NCI-H1436 treated with DMSO at 0.1 percent for 48 hours (cell line): Measurements from ENCODE around the gene MPV17L2.

Experiments
- DNase-seq: peaks from one replicate; lab custom pipeline; 2025; lab: John Stamatoyannopoulos, UW

The MPV17L2 gene

GRCh38 chr19:18218600-18218999 is 25.6 kb downstream of the MPV17L2 start:
- no peak for DNase-seq

GRCh38 chr19:18219911-18220631 is 27.1 kb downstream of the MPV17L2 start:
- DNase-seq: no peak

GRCh38 chr19:18220632-18221275 is 27.7 kb downstream of the MPV17L2 start:
- DNase-seq: no peak

GRCh38 chr19:18221815-18222725 is 29.1 kb downstream of the MPV17L2 start:
- DNase-seq: no peak

GRCh38 chr19:18223860-18224524 is 31.0 kb downstream of the MPV17L2 start:
- no peak for DNase-seq

GRCh38 chr19:18224525-18225354 is 31.7 kb downstream of the MPV17L2 start:
- peak; percentile 87 for DNase-seq

GRCh38 chr19:18225355-18225701 is 32.3 kb downstream of the MPV17L2 start:
- DNase-seq: no peak

- DNase-seq: no peak
Measured at GRCh38 chr19:18225702-18226468, 32.9 kb downstream of the MPV17L2 start, which contains the start of gene PDE4C. Gene PDE4C (minus strand): TSS chr19:18226438. CDS start chr19:18226415, 23 bp downstream.

- no peak for DNase-seq
Measured at GRCh38 chr19:18226956-18227780, 34.1 kb downstream of the MPV17L2 start.

- DNase-seq: no peak
Measured at GRCh38 chr19:18227781-18228271, 34.8 kb downstream of the MPV17L2 start.

- no peak for DNase-seq
Measured at GRCh38 chr19:18229474-18229873, 36.5 kb downstream of the MPV17L2 start.

GRCh38 chr19:18229915-18230314 is 36.9 kb downstream of the MPV17L2 start:
- DNase-seq: no peak

- DNase-seq: no peak
Measured at GRCh38 chr19:18230941-18231734, 38.1 kb downstream of the MPV17L2 start.

GRCh38 chr19:18231775-18232174 is 38.8 kb downstream of the MPV17L2 start:
- peak; percentile 65 for DNase-seq

- no peak for DNase-seq
Measured at GRCh38 chr19:18232540-18233223, 39.7 kb downstream of the MPV17L2 start.

GRCh38 chr19:18233224-18233825 is 40.3 kb downstream of the MPV17L2 start:
- DNase-seq: no peak

GRCh38 chr19:18234194-18234593 is 41.2 kb downstream of the MPV17L2 start:
- DNase-seq: no peak
